WTC11 (cell line): ENCODE results near the gene SLC28A1. TPM values are rescaled to one million over a fixed set of nuclear protein-coding genes. Genes with fewer than 3 reads are reported as not detected.

ENCODE experiments used
- ATAC-seq: fragments of 200-7000 bp; cut with Tn5 transposase; 2 replicates; pipeline ENCODE4 v1.10.0; 2021; ENCODE audit warnings: mild to moderate bottlenecking, moderate library complexity
- CTCF ChIA-PET: fragments of 300-600 bp; sonication (Branson Sonifier 250); formaldehyde crosslinking; loops from one replicate; lab custom pipeline; 2021; ENCODE audit warnings: antibody characterized with exemption; lab: Charles Lee
- POLR2A ChIA-PET: fragments of 350-600 bp; sonication (Branson Sonifier 250); formaldehyde crosslinking; loops from one replicate; lab custom pipeline; 2021; ENCODE audit warnings: antibody characterized with exemption; lab: Charles Lee
- DNase-seq: peaks from one replicate; pipeline ENCODE4 v3.0.0; 2021; ENCODE audit warnings: low spot score
- H3K27ac Mint-ChIP-seq: 2 replicates; pipeline ENCODE4 v1.8.0; 2021; ENCODE audit warnings: mixed read lengths
- H3K27me3 Mint-ChIP-seq: 2 replicates; pipeline ENCODE4 v1.8.0; 2021; ENCODE audit warnings: low read depth, mild to moderate bottlenecking, moderate library complexity, mixed read lengths
- H3K36me3 Mint-ChIP-seq: 2 replicates; pipeline ENCODE4 v1.8.0; 2021; ENCODE audit warnings: mixed read lengths
- H3K4me1 Mint-ChIP-seq: 2 replicates; pipeline ENCODE4 v1.8.0; 2022; ENCODE audit warnings: mixed read lengths
- H3K4me3 Mint-ChIP-seq: 2 replicates; pipeline ENCODE4 v1.8.0; 2021; ENCODE audit warnings: mild to moderate bottlenecking, moderate library complexity, mixed read lengths
- H3K9me3 Mint-ChIP-seq: 2 replicates; pipeline ENCODE4 v1.8.0; 2021; ENCODE audit warnings: mixed read lengths
- ATF3 ChIP-seq: sonication (generic); formaldehyde crosslinking; conservative IDR thresholded peaks from 2 replicates; pipeline ENCODE4 v1.8.1; 2022; ENCODE audit warnings: mild to moderate bottlenecking, missing genetic modification reagents
- CDX4 ChIP-seq: fragments of 250-450 bp; sonication (Bioruptor Pico); IDR thresholded peaks from 2 replicates; pipeline ENCODE4 v1.9.0; 2021; ENCODE audit warnings: moderate library complexity, mild to moderate bottlenecking, inconsistent platforms, borderline replicate concordance
- E2F4 ChIP-seq: sonication (generic); formaldehyde crosslinking; IDR thresholded peaks from 2 replicates; pipeline ENCODE4 v1.8.1; 2022; ENCODE audit warnings: low read depth, mild to moderate bottlenecking, moderate library complexity, missing genetic modification reagents, borderline replicate concordance
- GTF2I ChIP-seq: fragments of 250-450 bp; sonication (Bioruptor Pico); conservative IDR thresholded peaks from 2 replicates; pipeline ENCODE4 v1.4.0; 2021; ENCODE audit warnings: mild to moderate bottlenecking
- JAZF1 ChIP-seq: fragments of 250-450 bp; sonication (Bioruptor Pico); IDR thresholded peaks from 2 replicates; pipeline ENCODE4 v1.9.0; 2021; ENCODE audit warnings: moderate library complexity, mild to moderate bottlenecking, inconsistent platforms
- MXD4 ChIP-seq: fragments of 250-450 bp; sonication (Bioruptor Pico); IDR thresholded peaks from 2 replicates; pipeline ENCODE4 v1.8.0; 2021; ENCODE audit warnings: mild to moderate bottlenecking, moderate library complexity, borderline replicate concordance
- MYBL2 ChIP-seq: sonication (generic); formaldehyde crosslinking; IDR thresholded peaks from 2 replicates; pipeline ENCODE4 v1.8.1; 2023; ENCODE audit warnings: mild to moderate bottlenecking, moderate library complexity, missing genetic modification reagents
- NR2C2 ChIP-seq: sonication (generic); formaldehyde crosslinking; IDR thresholded peaks from 2 replicates; pipeline ENCODE4 v1.8.0; 2022; ENCODE audit warnings: mild to moderate bottlenecking, missing genetic modification reagents
- PRDM15 ChIP-seq: sonication (generic); formaldehyde crosslinking; IDR thresholded peaks from 2 replicates; pipeline ENCODE4 v1.8.0; 2022; ENCODE audit warnings: missing genetic modification reagents
- PREB ChIP-seq: sonication (generic); formaldehyde crosslinking; IDR thresholded peaks from 2 replicates; pipeline ENCODE4 v1.8.1; 2022; ENCODE audit warnings: mild to moderate bottlenecking, missing genetic modification reagents, moderate library complexity, borderline replicate concordance
- PRRX2 ChIP-seq: fragments of 250-450 bp; sonication (Bioruptor Pico); IDR thresholded peaks from 2 replicates; pipeline ENCODE4 v1.8.0; 2021; ENCODE audit warnings: mild to moderate bottlenecking
- SP1 ChIP-seq: sonication (generic); formaldehyde crosslinking; conservative IDR thresholded peaks from 2 replicates; pipeline ENCODE4 v1.8.1; 2022; ENCODE audit warnings: missing genetic modification reagents
- STAT6 ChIP-seq: sonication (generic); formaldehyde crosslinking; conservative IDR thresholded peaks from 2 replicates; pipeline ENCODE4 v1.8.1; 2023; ENCODE audit warnings: mild to moderate bottlenecking, low read depth, missing genetic modification reagents, moderate library complexity
- TCF7 ChIP-seq: sonication (generic); formaldehyde crosslinking; IDR thresholded peaks from 2 replicates; pipeline ENCODE4 v1.8.0; 2022; ENCODE audit warnings: mild to moderate bottlenecking, low read depth, missing genetic modification reagents, moderate library complexity
- USF2 ChIP-seq: sonication (generic); formaldehyde crosslinking; IDR thresholded peaks from 2 replicates; pipeline ENCODE4 v1.8.1; 2023; ENCODE audit warnings: mild to moderate bottlenecking, missing genetic modification reagents, moderate library complexity
- ZBTB43 ChIP-seq: sonication (generic); formaldehyde crosslinking; IDR thresholded peaks from 2 replicates; pipeline ENCODE4 v1.8.1; 2023; ENCODE audit warnings: mild to moderate bottlenecking, missing genetic modification reagents
- ZNF121 ChIP-seq: sonication (generic); formaldehyde crosslinking; IDR thresholded peaks from 2 replicates; pipeline ENCODE4 v1.8.0; 2023; ENCODE audit warnings: missing genetic modification reagents
- total RNA-seq: library from RNA; stranded (reverse); gene quantifications from 3 replicates; pipeline ENCODE4 v1.2.3, GENCODE V29; 2021

Gene SLC28A1
- total RNA-seq, 1 experiment from 2014 or later, result not detected

- TF ChIP-seq E2F4 (no peak), SP1 (CRISPR knock-in tag) (no peak)
Observed at GRCh38 chr15:84961114-84961452, 76.6 kb downstream of the SLC28A1 start (continued).

GRCh38 chr15:84961707-84962106, 77.2 kb downstream of the SLC28A1 start:
- POLR2A ChIA-PET, result interaction anchor here (0.7 to 0.9 kb wide), 2 partner anchors 18 to 159 kb away, joined by 3 to 4 read pairs; no protein-coding TSS in a partner anchor
- Mint-ChIP-seq H3K27ac (0 out of 2 replicates have a peak overlapping the region, but pooled peaks have one; percentile 38), H3K4me1 (peaks cover 30% of the 10 kb centered on the region), H3K4me3 (no peak overlapping the region), H3K9me3 (peaks cover 30% of the 10 kb centered on the region), H3K36me3 (peaks cover 11% of the 10 kb centered on the region), H3K27me3 (no peaks in the 10 kb centered on the region)
- TF ChIP-seq JAZF1 (CRISPR knock-in tag) (no peak), USF2 (CRISPR knock-in tag) (no peak), SP1 (CRISPR knock-in tag) (no peak), PRRX2 (no peak), MYBL2 (CRISPR knock-in tag) (no peak), NR2C2 (CRISPR knock-in tag) (no peak), ZNF121 (CRISPR knock-in tag) (no peak), STAT6 (CRISPR knock-in tag) (no peak), ZBTB43 (CRISPR knock-in tag) (no peak), PREB (CRISPR knock-in tag) (no peak), TCF7 (CRISPR knock-in tag) (no peak), CDX4 (CRISPR knock-in tag) (no peak), MXD4 (no peak), GTF2I (CRISPR knock-in tag) (no peak), ATF3 (no peak), PRDM15 (CRISPR knock-in tag) (no peak)
- ATAC-seq (no peak), DNase-seq (no peak)
- CTCF ChIA-PET, result interaction anchor here (1.0 kb wide), 1 partner anchor 18 kb away, joined by 3 read pairs; no protein-coding TSS in a partner anchor
